Eye (tissue), 1 donor: Measurements from ENCODE around the gene GREB1.
A peak's percentile ranks its signal among the peaks of the same experiment; 100 is the strongest.

Source experiments
- DNase-seq: peaks from one replicate; pipeline ENCODE4 v3.0.0-alpha.2; 2015

GREB1 gene

GRCh38 chr2:11509657-11510360 lies 24.0 kb upstream of the GREB1 start:
- DNase-seq = no peak

GRCh38 chr2:11512431-11512830 lies 21.4 kb upstream of the GREB1 start:
- DNase-seq = no peak

GRCh38 chr2:11513319-11513718 lies 20.5 kb upstream of the GREB1 start:
- no peak for DNase-seq

- DNase-seq = no peak
Observed at GRCh38 chr2:11514081-11514730, 19.6 kb upstream of the GREB1 start.

- DNase-seq = no peak
Observed at GRCh38 chr2:11514904-11515303, 18.9 kb upstream of the GREB1 start.

- peak; percentile 80 for DNase-seq
Observed at GRCh38 chr2:11515490-11515981, 18.3 kb upstream of the GREB1 start.

- no peak for DNase-seq
Observed at GRCh38 chr2:11516984-11517648, 16.7 kb upstream of the GREB1 start.

GRCh38 chr2:11517906-11518305 lies 15.9 kb upstream of the GREB1 start:
- no peak for DNase-seq

GRCh38 chr2:11520092-11520693 lies 13.7 kb upstream of the GREB1 start:
- DNase-seq = no peak

- DNase-seq = no peak
Observed at GRCh38 chr2:11521775-11522174, 12.1 kb upstream of the GREB1 start.

- DNase-seq = no peak
Observed at GRCh38 chr2:11524470-11524869, 9.4 kb upstream of the GREB1 start.

- DNase-seq = no peak
Observed at GRCh38 chr2:11525762-11526161, 8.1 kb upstream of the GREB1 start.

GRCh38 chr2:11527001-11527400 lies 6.8 kb upstream of the GREB1 start:
- no peak for DNase-seq

GRCh38 chr2:11528228-11528627 lies 5.6 kb upstream of the GREB1 start:
- DNase-seq = no peak

- DNase-seq = no peak
Observed at GRCh38 chr2:11530864-11531465, 2.9 kb upstream of the GREB1 start.

- no peak for DNase-seq
Observed at GRCh38 chr2:11532416-11533055, 1.3 kb upstream of the GREB1 start.

GRCh38 chr2:11534071-11534745 lies 363 bp downstream of the GREB1 start:
- DNase-seq = no peak

- no peak for DNase-seq
Observed at GRCh38 chr2:11534746-11535484, 1.1 kb downstream of the GREB1 start.

- no peak for DNase-seq
Observed at GRCh38 chr2:11535899-11536344, 2.1 kb downstream of the GREB1 start.

GRCh38 chr2:11537951-11538350 lies 4.1 kb downstream of the GREB1 start:
- DNase-seq = no peak
